Regular cardiac myocyte (primary cell): ENCODE data around the gene TMEM107. TPM values are rescaled to one million over a fixed set of nuclear protein-coding genes. Genes with fewer than 3 reads are reported as not detected.

Source experiments
- total RNA-seq: library from RNA; depleted of rRNA; stranded (reverse); fragments of >200 nt; gene quantifications from 2 replicates; pipeline ENCODE4 v1.2.3, GENCODE V29; 2014

The TMEM107 gene
- 22.3 and 32.0 TPM in 2 replicates for total RNA-seq

DNA sequence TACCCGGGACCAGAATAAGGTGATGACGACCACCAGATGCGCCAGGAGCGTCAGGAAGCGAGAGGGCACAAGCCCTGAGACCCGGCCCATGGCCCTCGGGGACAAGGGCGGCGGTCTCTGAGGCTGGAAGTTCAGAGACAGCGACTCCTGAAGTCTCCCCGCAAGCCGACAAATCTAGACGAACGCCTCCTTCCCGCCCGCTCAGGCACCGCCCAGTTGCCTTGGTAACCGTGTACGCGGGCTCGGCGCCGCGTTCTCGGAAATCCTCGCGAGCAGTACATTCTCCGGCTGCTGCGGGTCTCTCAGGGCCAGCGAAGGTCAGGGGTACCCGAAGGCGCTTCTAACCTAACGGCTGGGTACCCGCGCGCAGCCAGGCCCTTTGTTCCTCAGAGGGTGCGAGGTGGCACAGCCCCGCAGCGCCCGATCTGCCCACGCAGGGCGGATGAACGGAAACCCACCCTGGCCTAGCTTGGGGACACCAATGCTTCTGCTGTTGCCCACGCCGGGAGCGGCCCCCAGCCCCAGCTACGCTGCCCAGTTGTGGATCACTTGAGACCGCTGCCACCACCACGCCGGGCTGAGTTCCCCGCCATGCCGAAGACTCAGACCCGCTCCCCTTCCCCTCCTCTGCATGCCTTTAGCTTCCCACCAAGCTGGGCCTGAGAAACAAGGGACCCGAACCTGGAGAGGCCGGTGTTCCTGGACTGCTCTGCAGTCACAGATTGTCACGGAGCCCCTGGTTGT is at the start of gene TMEM107:
TSS of gene TMEM107 (minus strand) at position 184 of the 744 bp plus-strand sequence. CDS start at position 90, 94 bp downstream.

DNA sequence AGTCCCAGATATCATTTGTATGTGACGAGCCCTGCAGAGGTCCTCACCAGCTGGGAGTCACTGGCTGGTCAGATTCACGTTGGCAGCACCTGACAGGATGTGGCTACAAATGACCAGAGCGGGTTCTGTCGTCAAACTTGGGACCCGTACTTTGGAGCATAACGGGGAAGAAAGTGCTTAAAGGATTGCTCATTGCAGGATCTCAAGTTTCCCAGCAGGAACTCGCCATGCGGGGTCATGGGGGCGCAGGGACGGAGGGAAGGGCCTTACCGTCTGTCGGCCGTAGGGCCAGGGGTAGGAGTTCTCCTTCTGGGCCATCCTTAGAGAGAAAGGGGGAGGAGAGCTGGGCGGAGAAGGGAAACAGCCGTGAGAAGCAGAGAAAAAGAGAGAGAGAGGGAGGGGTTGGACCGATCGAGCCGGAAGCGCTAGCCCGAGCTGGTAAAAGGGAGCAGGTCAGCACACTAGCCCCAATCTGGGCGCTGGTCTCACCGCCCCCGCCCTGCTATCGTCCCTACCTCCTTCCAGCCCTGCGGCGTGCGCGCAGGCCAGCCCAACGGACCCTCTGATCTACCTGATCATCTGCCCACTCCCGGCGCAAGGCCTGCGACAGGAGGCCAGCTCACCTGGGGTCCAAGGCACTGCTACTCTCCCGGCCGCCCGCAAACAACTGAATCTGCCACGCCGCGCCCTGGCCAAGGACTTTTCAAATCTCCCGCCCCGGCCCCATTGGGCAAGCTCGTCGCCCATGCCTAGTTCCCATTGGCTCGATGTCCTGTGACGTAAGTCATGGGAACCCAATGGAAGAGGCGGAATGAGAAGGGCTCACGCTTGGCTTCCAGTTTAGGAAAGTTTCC is 34.0 kb upstream of the TMEM107 start, which contains the start of gene AURKB:
TSS of gene AURKB (minus strand) at position 669 of the 854 bp plus-strand sequence. CDS start at position 318, 351 bp downstream.

GRCh38 chr17:8189711-8190477 is 13.7 kb upstream of the TMEM107 start, which contains the start of gene BORCS6:
TSS of gene BORCS6 (minus strand) at chr17:8190180. CDS start at chr17:8190140, 40 bp downstream.

DNA sequence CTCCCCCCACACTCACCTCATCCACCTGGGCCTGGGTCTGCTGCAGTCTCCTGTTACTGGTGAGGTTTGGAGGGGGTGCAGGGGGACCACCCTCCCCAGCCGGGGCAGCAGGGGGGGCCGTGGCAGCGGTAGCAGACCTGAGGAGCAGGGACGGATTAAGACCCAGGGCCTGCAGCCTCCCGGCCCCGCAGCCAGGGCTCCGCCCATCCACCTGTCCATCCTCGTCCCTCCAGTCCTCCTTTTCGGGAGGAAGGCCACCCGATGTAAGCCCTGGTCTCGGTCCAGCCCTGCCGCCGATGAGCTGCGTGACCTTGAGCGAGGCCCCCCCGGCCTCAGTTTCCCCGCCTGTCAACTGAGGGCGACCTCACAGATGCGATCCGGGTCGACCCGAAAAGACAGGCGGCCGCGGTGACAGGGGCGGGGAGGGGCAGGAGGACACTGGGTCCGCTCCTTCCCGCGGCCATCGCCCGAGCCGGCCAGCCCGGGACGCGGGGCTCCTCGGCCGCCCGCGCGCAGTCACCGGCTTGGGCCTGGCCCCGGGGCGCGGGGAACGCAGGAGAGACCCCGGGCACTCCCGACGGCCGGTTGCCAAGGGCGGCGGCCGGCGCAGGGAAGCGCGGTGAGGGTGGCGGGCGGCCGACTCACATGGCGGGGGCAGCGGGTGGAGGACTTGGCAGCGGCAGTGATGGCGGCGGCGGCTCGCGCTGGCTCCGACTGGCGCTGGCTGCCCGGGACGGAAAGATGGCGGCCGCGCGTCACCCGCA is 13.8 kb downstream of the TMEM107 start, which contains the start of gene VAMP2:
TSS of gene VAMP2 (minus strand) at position 716 of the 764 bp plus-strand sequence. CDS start at position 647, 69 bp downstream.

GRCh38 chr17:8152112-8152775 is 23.9 kb downstream of the TMEM107 start, which contains the start of gene PER1:
TSS of gene PER1 (minus strand) at chr17:8152404. CDS start at chr17:8150706, 1,698 bp downstream.

GRCh38 chr17:8123695-8124349 is 52.4 kb downstream of the TMEM107 start, which contains the start of gene HES7:
TSS of gene HES7 (minus strand) at chr17:8124106. CDS start at chr17:8124084, 22 bp downstream.

Other genes starting within 250 kb of the TMEM107 start
- gene KCNAB3, start 246.5 kb downstream of the TMEM107 start, total RNA-seq, result 0.58 and 0.85 TPM in 2 replicates
- 36.1 and 46.8 TPM in 2 replicates for gene TRAPPC1, start 244.4 kb downstream of the TMEM107 start, total RNA-seq
- gene CNTROB, start 244.2 kb downstream of the TMEM107 start, total RNA-seq, result 18.0 and 27.6 TPM in 2 replicates
- not detected in 2 replicates for gene GUCY2D, start 173.8 kb downstream of the TMEM107 start, total RNA-seq
- gene ALOX15B, start 137.3 kb downstream of the TMEM107 start, total RNA-seq, result 0.56 TPM in 1 of 2 replicates, not detected in the other
- gene ALOX12B, start 88.7 kb downstream of the TMEM107 start, total RNA-seq, result not detected in 2 replicates
- gene ALOXE3, start 57.9 kb downstream of the TMEM107 start, total RNA-seq, result under 0.01 TPM in 1 of 2 replicates, not detected in the other
- gene HES7, start 52.3 kb downstream of the TMEM107 start, total RNA-seq, result not detected in 2 replicates
- gene PER1, start 24.0 kb downstream of the TMEM107 start, total RNA-seq, result 2.5 and 3.7 TPM in 2 replicates
- gene VAMP2, start 13.4 kb downstream of the TMEM107 start, total RNA-seq, result 3.3 and 8.2 TPM in 2 replicates
- 6.9 and 7.6 TPM in 2 replicates for gene BORCS6, start 13.8 kb upstream of the TMEM107 start, total RNA-seq
- 4.2 and 45.6 TPM in 2 replicates for gene AURKB, start 34.2 kb upstream of the TMEM107 start, total RNA-seq
- 3.8 and 4.8 TPM in 2 replicates for gene CTC1, start 71.7 kb upstream of the TMEM107 start, total RNA-seq
- gene PFAS, start 72.9 kb upstream of the TMEM107 start, total RNA-seq, result 9.9 and 51.4 TPM in 2 replicates
- 5.4 and 20.1 TPM in 2 replicates for gene RANGRF, start 112.3 kb upstream of the TMEM107 start, total RNA-seq
- gene SLC25A35, start 119.0 kb upstream of the TMEM107 start, total RNA-seq, result 0.19 and 0.56 TPM in 2 replicates
- gene ARHGEF15, start 133.9 kb upstream of the TMEM107 start, total RNA-seq, result under 0.01 TPM in 1 of 2 replicates, not detected in the other
- gene ODF4, start 163.5 kb upstream of the TMEM107 start, total RNA-seq, result not detected in 2 replicates
- 3,937 and 4,229 TPM in 2 replicates for gene RPL26, start 206.8 kb upstream of the TMEM107 start, total RNA-seq
- gene RNF222, start 221.4 kb upstream of the TMEM107 start, total RNA-seq, result not detected in 2 replicates